ENCODE data around the gene EXOSC10.
"Not testable (repeated sequence)": the region's sequence is repeated elsewhere in the genome, so short reads cannot be mapped to it uniquely, and the experiment has no call there.

EXOSC10 gene

GRCh38 chr1:11053758-11054137 is 45.9 kb downstream of the EXOSC10 start:
- no peak overlapping the region for H3K27ac ChIP-seq (ENCODE audit: low read depth, low read length, severe bottlenecking)
- no peak overlapping the region for H3K4me3 ChIP-seq (ENCODE audit: extremely low read depth, insufficient read depth, low read length, poor library complexity, severe bottlenecking)
- peaks cover 7% of the 10 kb centered on the region for H3K4me1 ChIP-seq (ENCODE audit: control insufficient read depth, insufficient read depth, low read length, poor library complexity, severe bottlenecking)
- H3K36me3 ChIP-seq (ENCODE audit: control insufficient read depth, insufficient read depth, low read length): peaks cover 42% of the 10 kb centered on the region
- H3K9me3 ChIP-seq (ENCODE audit: control insufficient read depth, low read length): no peaks in the 10 kb centered on the region
- WGBS, 2 experiments (ENCODE audit: insufficient coverage in 2 of 2): 66 to 72% methylated on average over 7 to 8 of the region's 10 CpGs

GRCh38 chr1:11052839-11053757 is 46.6 kb downstream of the EXOSC10 start:
- Histone ChIP-seq H3K9me3 (ENCODE audit: control insufficient read depth, low read length) (no peaks in the 10 kb centered on the region), H3K4me1 (ENCODE audit: control insufficient read depth, insufficient read depth, low read length, poor library complexity, severe bottlenecking) (peaks cover under 1% of the 10 kb centered on the region), H3K4me3 (ENCODE audit: extremely low read depth, insufficient read depth, low read length, poor library complexity, severe bottlenecking) (no peak overlapping the region), H3K27ac (ENCODE audit: low read depth, low read length, severe bottlenecking) (no peak overlapping the region), H3K36me3 (ENCODE audit: control insufficient read depth, insufficient read depth, low read length) (peaks cover 39% of the 10 kb centered on the region)
- WGBS, 2 experiments (ENCODE audit: insufficient coverage in 2 of 2): 76% methylated on average over 21 to 26 of the region's 29 CpGs

GRCh38 chr1:11051781-11052511 is 47.7 kb downstream of the EXOSC10 start:
- H3K27ac ChIP-seq (ENCODE audit: low read depth, low read length, severe bottlenecking): no peak overlapping the region
- H3K36me3 ChIP-seq (ENCODE audit: control insufficient read depth, insufficient read depth, low read length): peaks cover 27% of the 10 kb centered on the region
- WGBS, 2 experiments (ENCODE audit: insufficient coverage in 2 of 2): 77 to 87% methylated on average over 7 to 14 of the region's 19 CpGs
- no peaks in the 10 kb centered on the region for H3K4me1 ChIP-seq (ENCODE audit: control insufficient read depth, insufficient read depth, low read length, poor library complexity, severe bottlenecking)
- no peak overlapping the region for H3K4me3 ChIP-seq (ENCODE audit: extremely low read depth, insufficient read depth, low read length, poor library complexity, severe bottlenecking)
- no peaks in the 10 kb centered on the region for H3K9me3 ChIP-seq (ENCODE audit: control insufficient read depth, low read length)

GRCh38 chr1:11051121-11051520 is 48.5 kb downstream of the EXOSC10 start:
- peaks cover 19% of the 10 kb centered on the region for H3K36me3 ChIP-seq (ENCODE audit: control insufficient read depth, insufficient read depth, low read length)
- H3K27ac ChIP-seq (ENCODE audit: low read depth, low read length, severe bottlenecking); H3K9me3 ChIP-seq (ENCODE audit: control insufficient read depth, low read length); H3K4me1 ChIP-seq (ENCODE audit: control insufficient read depth, insufficient read depth, low read length, poor library complexity, severe bottlenecking); H3K4me3 ChIP-seq (ENCODE audit: extremely low read depth, insufficient read depth, low read length, poor library complexity, severe bottlenecking): not testable (repeated sequence)
- 92 to 98% methylated on average over 2 to 7 of the region's 10 CpGs for WGBS, 2 experiments (ENCODE audit: insufficient coverage in 2 of 2)

DNA sequence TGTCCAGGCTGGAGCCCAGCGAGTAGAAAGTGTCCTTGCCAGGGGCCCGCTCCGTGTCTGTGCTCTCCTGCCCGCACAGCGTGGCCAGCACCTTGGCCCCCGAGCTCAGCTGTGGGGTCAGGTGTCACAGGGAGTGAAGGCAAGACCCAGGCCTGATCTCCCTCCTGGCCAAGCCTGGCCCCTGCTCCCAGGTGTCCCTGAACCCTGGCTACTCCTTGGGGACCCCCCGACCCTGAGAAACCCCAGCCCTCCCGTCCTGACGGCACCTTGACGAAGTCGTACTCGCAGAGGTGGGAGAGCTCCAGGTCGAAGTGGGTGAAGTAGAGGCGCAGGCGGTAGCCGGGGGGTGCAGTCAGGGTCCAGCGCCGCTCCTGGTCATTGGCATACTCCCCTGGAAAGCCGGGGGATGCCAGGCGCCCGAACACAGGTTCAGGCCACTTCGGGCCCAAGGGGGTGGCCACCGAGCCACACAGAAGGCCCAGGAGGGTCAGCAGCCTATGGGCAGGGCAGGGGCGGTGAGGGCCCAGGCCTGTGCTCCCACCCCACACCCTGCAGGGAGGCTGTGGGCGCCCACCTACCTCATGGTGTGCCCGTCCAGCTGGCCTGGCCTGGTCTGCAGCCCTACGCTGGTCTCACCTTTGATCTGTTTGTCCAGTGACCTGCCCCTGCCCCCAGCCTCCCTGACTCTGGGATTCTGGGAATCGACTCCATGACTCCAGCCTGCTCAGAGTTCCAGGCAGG is 52.9 kb downstream of the EXOSC10 start, which contains the start of gene MASP2:
TSS of gene MASP2 (minus strand) at position 615 of the 741 bp plus-strand sequence. CDS start at position 583, 32 bp downstream.
- Histone ChIP-seq H3K27ac (ENCODE audit: low read depth, low read length, severe bottlenecking) (no peak within 1 kb of the TSS), H3K36me3 (ENCODE audit: control insufficient read depth, insufficient read depth, low read length) (no peaks in the 10 kb centered on the region), H3K4me3 (ENCODE audit: extremely low read depth, insufficient read depth, low read length, poor library complexity, severe bottlenecking) (no peak within 1 kb of the TSS), H3K9me3 (ENCODE audit: control insufficient read depth, low read length) (no peaks in the 10 kb centered on the region), H3K4me1 (ENCODE audit: control insufficient read depth, insufficient read depth, low read length, poor library complexity, severe bottlenecking) (no peaks in the 10 kb centered on the region)
- WGBS, 2 experiments (ENCODE audit: insufficient coverage in 2 of 2): 92 to 94% methylated on average over 26 to 27 of the region's 28 CpGs

- Histone ChIP-seq H3K4me1 (ENCODE audit: control insufficient read depth, insufficient read depth, low read length, poor library complexity, severe bottlenecking) (no peaks in the 10 kb centered on the region), H3K9me3 (ENCODE audit: control insufficient read depth, low read length) (no peaks in the 10 kb centered on the region), H3K27ac (ENCODE audit: low read depth, low read length, severe bottlenecking) (no peak overlapping the region), H3K36me3 (ENCODE audit: control insufficient read depth, insufficient read depth, low read length) (no peaks in the 10 kb centered on the region), H3K4me3 (ENCODE audit: extremely low read depth, insufficient read depth, low read length, poor library complexity, severe bottlenecking) (no peak overlapping the region)
- 90 to 97% methylated on average over 8 of the region's 8 CpGs for WGBS, 2 experiments (ENCODE audit: insufficient coverage in 2 of 2)
Observed at GRCh38 chr1:11046270-11046566, 53.5 kb downstream of the EXOSC10 start.

DNA sequence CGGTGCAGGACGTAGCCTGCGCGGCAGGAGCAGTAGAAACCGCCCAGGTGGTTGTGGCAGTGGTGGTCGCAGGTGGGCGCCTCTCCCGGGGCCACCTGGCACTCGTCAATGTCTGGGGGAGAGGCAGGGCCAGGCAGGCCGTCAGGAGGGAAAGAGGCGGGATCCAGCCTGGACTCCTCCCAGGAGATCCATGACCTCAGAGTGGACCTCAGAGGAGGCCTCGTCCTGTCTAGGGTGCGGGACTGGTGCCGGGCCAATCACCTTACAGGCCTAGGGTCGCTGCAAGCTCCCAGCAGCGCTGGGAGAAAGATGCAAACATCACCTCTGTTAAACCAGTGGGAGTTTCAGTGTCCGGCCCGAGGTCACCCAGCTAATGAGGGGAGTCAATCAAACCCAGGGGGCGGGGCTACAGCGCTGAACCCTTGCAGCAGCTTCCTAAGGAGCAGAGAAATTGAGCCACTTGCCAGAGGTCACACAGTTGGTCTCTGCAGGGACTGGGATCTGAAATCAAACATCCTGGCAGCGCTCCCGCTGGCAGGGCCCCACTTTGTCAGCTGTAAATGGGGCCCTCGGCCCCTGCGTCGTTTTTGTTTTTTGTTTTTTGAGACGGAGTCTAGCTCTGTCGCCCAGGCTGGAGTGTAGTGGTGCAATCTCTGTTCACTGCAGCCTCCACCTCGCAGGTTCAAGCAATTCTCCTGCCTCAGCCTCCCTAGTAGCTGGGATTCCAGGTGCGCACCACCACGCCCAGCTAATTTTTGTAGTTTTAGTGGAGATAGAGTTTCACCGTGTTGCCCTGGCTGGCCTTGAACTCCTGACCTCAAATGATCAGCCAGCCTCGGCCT is 54.0 kb downstream of the EXOSC10 start:
- 74 to 75% methylated on average over 29 of the region's 32 CpGs for WGBS, 2 experiments (ENCODE audit: insufficient coverage in 2 of 2)
- Histone ChIP-seq H3K4me1 (ENCODE audit: control insufficient read depth, insufficient read depth, low read length, poor library complexity, severe bottlenecking) (no peaks in the 10 kb centered on the region), H3K27ac (ENCODE audit: low read depth, low read length, severe bottlenecking) (no peak overlapping the region), H3K36me3 (ENCODE audit: control insufficient read depth, insufficient read depth, low read length) (no peaks in the 10 kb centered on the region), H3K4me3 (ENCODE audit: extremely low read depth, insufficient read depth, low read length, poor library complexity, severe bottlenecking) (no peak overlapping the region), H3K9me3 (ENCODE audit: control insufficient read depth, low read length) (no peaks in the 10 kb centered on the region)

GRCh38 chr1:11044849-11045427 is 54.7 kb downstream of the EXOSC10 start:
- Histone ChIP-seq H3K27ac (ENCODE audit: low read depth, low read length, severe bottlenecking) (no peak overlapping the region), H3K9me3 (ENCODE audit: control insufficient read depth, low read length) (no peaks in the 10 kb centered on the region), H3K4me3 (ENCODE audit: extremely low read depth, insufficient read depth, low read length, poor library complexity, severe bottlenecking) (no peak overlapping the region), H3K36me3 (ENCODE audit: control insufficient read depth, insufficient read depth, low read length) (no peaks in the 10 kb centered on the region), H3K4me1 (ENCODE audit: control insufficient read depth, insufficient read depth, low read length, poor library complexity, severe bottlenecking) (no peaks in the 10 kb centered on the region)
- 90 to 93% methylated on average over 13 to 16 of the region's 16 CpGs for WGBS, 2 experiments (ENCODE audit: insufficient coverage in 2 of 2)

- H3K9me3 ChIP-seq (ENCODE audit: control insufficient read depth, low read length): no peaks in the 10 kb centered on the region
- no peaks in the 10 kb centered on the region for H3K36me3 ChIP-seq (ENCODE audit: control insufficient read depth, insufficient read depth, low read length)
- H3K4me3 ChIP-seq (ENCODE audit: extremely low read depth, insufficient read depth, low read length, poor library complexity, severe bottlenecking): no peak overlapping the region
- H3K4me1 ChIP-seq (ENCODE audit: control insufficient read depth, insufficient read depth, low read length, poor library complexity, severe bottlenecking): no peaks in the 10 kb centered on the region
- no peak overlapping the region for H3K27ac ChIP-seq (ENCODE audit: low read depth, low read length, severe bottlenecking)
- WGBS, 2 experiments (ENCODE audit: insufficient coverage in 2 of 2): 77 to 79% methylated on average over 7 to 10 of the region's 16 CpGs
Observed at GRCh38 chr1:11044086-11044848, 55.4 kb downstream of the EXOSC10 start.
